ENCODE measurements around the gene PKNOX2. TPM values are rescaled to one million over a fixed set of nuclear protein-coding genes. Genes with fewer than 3 reads are reported as not detected.

PKNOX2 gene
- total RNA-seq, 1 donor from 2014 or later: 34.9 TPM

DNA sequence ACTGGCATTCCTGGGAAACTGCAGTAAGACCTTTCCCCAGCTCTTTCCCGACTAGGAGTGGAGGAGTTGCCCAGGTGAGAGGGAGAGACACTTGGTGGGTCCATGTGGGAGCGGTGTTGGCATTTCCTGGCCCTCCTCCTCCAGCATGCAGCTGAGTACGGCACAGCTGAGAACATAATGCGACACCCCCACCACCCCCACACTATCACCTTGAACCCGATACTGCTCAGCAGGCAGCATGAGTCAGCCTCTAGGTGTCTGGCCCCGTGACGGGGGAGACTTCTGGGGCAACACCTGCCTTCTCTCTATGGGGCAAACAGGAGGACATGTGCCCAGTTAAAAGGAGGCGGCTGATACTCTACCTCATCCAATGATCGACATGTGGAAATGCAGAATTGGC, 64.4 kb downstream of the PKNOX2 start:
- H3K4me1 Mint-ChIP-seq (ENCODE audit: low read depth): peaks cover 33% of the 10 kb centered on the region
- TF ChIP-seq, protein P1, sequence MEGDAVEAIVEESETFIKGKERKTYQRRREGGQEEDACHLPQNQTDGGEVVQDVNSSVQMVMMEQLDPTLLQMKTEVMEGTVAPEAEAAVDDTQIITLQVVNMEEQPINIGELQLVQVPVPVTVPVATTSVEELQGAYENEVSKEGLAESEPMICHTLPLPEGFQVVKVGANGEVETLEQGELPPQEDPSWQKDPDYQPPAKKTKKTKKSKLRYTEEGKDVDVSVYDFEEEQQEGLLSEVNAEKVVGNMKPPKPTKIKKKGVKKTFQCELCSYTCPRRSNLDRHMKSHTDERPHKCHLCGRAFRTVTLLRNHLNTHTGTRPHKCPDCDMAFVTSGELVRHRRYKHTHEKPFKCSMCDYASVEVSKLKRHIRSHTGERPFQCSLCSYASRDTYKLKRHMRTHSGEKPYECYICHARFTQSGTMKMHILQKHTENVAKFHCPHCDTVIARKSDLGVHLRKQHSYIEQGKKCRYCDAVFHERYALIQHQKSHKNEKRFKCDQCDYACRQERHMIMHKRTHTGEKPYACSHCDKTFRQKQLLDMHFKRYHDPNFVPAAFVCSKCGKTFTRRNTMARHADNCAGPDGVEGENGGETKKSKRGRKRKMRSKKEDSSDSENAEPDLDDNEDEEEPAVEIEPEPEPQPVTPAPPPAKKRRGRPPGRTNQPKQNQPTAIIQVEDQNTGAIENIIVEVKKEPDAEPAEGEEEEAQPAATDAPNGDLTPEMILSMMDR (IDR thresholded peaks at IDR 0.05): no peak
- H3K9me3 Mint-ChIP-seq (ENCODE audit: low read depth): no peaks in the 10 kb centered on the region
- peaks cover 1% of the 10 kb centered on the region for H3K36me3 Mint-ChIP-seq (ENCODE audit: low read depth)
- no peak for DNase-seq (ENCODE audit: low spot score)
- H3K4me3 Mint-ChIP-seq (ENCODE audit: unreplicated experiment): no peak overlapping the region
- no peaks in the 10 kb centered on the region for H3K27me3 Mint-ChIP-seq (ENCODE audit: low read depth)
- no peak overlapping the region for H3K27ac Mint-ChIP-seq (ENCODE audit: unreplicated experiment)

DNA sequence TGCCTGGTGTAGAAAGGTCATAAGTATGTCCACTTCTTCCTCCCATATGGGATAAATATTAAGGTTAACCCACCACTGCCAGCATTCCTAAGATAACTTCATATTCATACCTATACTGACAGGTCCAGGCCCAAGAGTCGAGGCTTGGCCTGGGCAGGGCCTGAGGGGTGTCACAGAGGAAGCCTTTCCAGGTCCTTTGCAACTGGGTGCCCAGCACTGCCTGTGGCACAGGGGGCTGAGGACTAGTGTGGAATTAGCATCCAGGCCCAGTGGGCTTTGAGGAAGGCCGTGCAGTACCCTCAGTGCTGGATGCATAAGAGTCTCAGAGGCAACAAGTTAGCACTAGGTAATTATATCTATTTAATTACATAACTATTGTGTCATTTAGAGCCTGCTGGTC, 65.4 kb downstream of the PKNOX2 start:
- TF ChIP-seq, protein P1 (IDR thresholded peaks at IDR 0.05): no peak
- peaks cover 1% of the 10 kb centered on the region for H3K36me3 Mint-ChIP-seq (ENCODE audit: low read depth)
- no peak overlapping the region for H3K4me3 Mint-ChIP-seq (ENCODE audit: unreplicated experiment)
- peaks cover 29% of the 10 kb centered on the region for H3K4me1 Mint-ChIP-seq (ENCODE audit: low read depth)
- no peak for DNase-seq (ENCODE audit: low spot score)
- no peaks in the 10 kb centered on the region for H3K9me3 Mint-ChIP-seq (ENCODE audit: low read depth)
- no peak overlapping the region for H3K27ac Mint-ChIP-seq (ENCODE audit: unreplicated experiment)
- H3K27me3 Mint-ChIP-seq (ENCODE audit: low read depth): no peaks in the 10 kb centered on the region

DNA sequence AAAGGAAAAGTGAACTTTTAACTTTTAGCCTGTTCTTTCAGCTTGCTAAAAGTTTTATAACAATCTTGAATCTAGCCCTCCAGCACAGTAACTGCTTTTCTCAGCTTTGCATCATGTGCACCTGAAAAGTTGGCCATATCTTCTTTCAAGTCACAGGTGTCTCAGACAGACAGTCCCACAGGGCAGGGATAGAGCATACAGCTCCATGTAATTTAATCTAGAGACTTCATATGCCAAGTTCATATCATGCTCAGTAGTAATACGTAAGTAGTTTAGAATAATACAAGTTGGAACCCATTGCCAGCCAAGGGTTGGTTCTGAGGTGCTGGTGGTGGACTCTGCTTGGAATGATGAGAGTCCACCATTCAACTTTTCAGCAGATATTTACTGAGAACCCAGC, 68.6 kb downstream of the PKNOX2 start:
- DNase-seq (ENCODE audit: low spot score): no peak
- H3K27me3 Mint-ChIP-seq (ENCODE audit: low read depth): no peaks in the 10 kb centered on the region
- H3K4me3 Mint-ChIP-seq (ENCODE audit: unreplicated experiment): no peak overlapping the region
- TF ChIP-seq, protein P1 (IDR thresholded peaks at IDR 0.05): no peak
- peaks cover 4% of the 10 kb centered on the region for H3K9me3 Mint-ChIP-seq (ENCODE audit: low read depth)
- peaks cover 18% of the 10 kb centered on the region for H3K4me1 Mint-ChIP-seq (ENCODE audit: low read depth)
- H3K36me3 Mint-ChIP-seq (ENCODE audit: low read depth): peaks cover 14% of the 10 kb centered on the region
- H3K27ac Mint-ChIP-seq (ENCODE audit: unreplicated experiment): no peak overlapping the region

DNA sequence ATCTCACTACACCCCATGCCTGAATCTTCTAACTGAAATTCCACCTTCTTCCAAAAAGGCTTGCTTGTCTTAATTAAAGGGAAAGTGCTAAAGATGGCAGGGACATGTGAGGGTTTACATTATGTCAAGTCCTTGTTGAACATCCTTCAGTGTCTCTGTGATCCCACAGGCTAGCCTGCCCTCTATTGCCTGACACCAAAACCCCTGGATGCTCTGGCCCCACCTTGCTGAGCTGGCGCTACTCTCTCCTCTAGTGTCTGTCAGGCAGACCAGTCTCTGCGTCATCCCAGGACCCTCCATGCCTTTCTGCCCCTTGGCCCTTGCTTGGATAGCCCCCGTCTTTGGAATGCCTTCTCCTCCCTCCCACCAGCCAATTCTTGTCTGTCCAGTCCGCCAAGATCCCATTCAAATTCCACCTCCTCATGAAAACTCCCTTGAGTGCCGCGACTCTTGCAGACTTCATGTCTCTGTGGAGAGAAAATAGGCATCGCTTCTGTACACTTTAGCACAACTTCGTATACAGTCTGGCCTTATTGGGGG, 69.3 kb downstream of the PKNOX2 start:
- DNase-seq (ENCODE audit: low spot score): no peak
- H3K9me3 Mint-ChIP-seq (ENCODE audit: low read depth): peaks cover 4% of the 10 kb centered on the region
- no peak overlapping the region for H3K4me3 Mint-ChIP-seq (ENCODE audit: unreplicated experiment)
- H3K27me3 Mint-ChIP-seq (ENCODE audit: low read depth): no peaks in the 10 kb centered on the region
- H3K27ac Mint-ChIP-seq (ENCODE audit: unreplicated experiment): no peak overlapping the region
- TF ChIP-seq, protein P1 (IDR thresholded peaks at IDR 0.05): no peak
- peaks cover 17% of the 10 kb centered on the region for H3K36me3 Mint-ChIP-seq (ENCODE audit: low read depth)
- peaks cover 13% of the 10 kb centered on the region for H3K4me1 Mint-ChIP-seq (ENCODE audit: low read depth)

DNA sequence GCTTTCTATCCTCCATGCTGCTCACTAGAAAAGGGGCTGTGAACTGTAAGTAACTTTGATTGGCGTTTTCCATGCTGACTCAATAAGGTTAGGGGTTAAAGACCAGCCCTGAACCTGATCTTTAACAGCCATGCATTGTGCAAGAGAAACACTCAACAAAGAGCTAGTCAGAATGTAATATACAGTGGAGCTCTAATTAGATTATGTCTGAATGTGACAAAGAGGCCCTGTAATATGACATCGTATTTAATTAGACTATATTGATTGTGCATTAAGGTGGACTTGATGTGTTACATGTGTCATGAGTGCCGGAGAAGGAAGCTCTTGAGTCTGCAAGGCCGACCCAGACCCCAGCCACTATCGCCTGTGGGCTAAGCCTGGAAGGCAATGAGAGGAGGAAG, 70.5 kb downstream of the PKNOX2 start:
- TF ChIP-seq, protein P1 (IDR thresholded peaks at IDR 0.05): no peak
- no peak overlapping the region for H3K4me3 Mint-ChIP-seq (ENCODE audit: unreplicated experiment)
- DNase-seq (ENCODE audit: low spot score): no peak
- H3K27ac Mint-ChIP-seq (ENCODE audit: unreplicated experiment): no peak overlapping the region
- H3K27me3 Mint-ChIP-seq (ENCODE audit: low read depth): no peaks in the 10 kb centered on the region
- peaks cover 3% of the 10 kb centered on the region for H3K4me1 Mint-ChIP-seq (ENCODE audit: low read depth)
- peaks cover 4% of the 10 kb centered on the region for H3K9me3 Mint-ChIP-seq (ENCODE audit: low read depth)
- H3K36me3 Mint-ChIP-seq (ENCODE audit: low read depth): peaks cover 19% of the 10 kb centered on the region
